Smooth muscle cell (in vitro differentiated cells): Measurements from ENCODE around the gene HYAL1. TPM values are rescaled to one million over a fixed set of nuclear protein-coding genes. Genes with fewer than 3 reads are reported as not detected.

Experiments
- DNase-seq: peaks from one replicate; lab custom pipeline; 2025; ENCODE audit not compliant: unreplicated experiment; lab: John Stamatoyannopoulos, UW
- H2AFZ ChIP-seq: fragments of 200-600 bp; sonication (generic); 2 replicates; pipeline ENCODE4 v1.6.0; 2016; ENCODE audit warnings: antibody characterized with exemption, low read depth, mild to moderate bottlenecking
- H3F3A ChIP-seq: fragments of 200-600 bp; sonication (generic); 2 replicates; pipeline ENCODE4 v1.6.0; 2017; ENCODE audit warnings: antibody characterized with exemption, low read depth
- H3K27ac ChIP-seq: fragments of 200-600 bp; sonication (generic); 2 replicates; pipeline ENCODE4 v1.5.1; 2016; ENCODE audit warnings: low read depth, mild to moderate bottlenecking
- H3K27me3 ChIP-seq: fragments of 200-600 bp; sonication (generic); 2 replicates; pipeline ENCODE4 v1.6.1; 2016; ENCODE audit warnings: low read depth, mild to moderate bottlenecking
- H3K36me3 ChIP-seq: fragments of 200-600 bp; sonication (generic); 2 replicates; pipeline ENCODE4 v1.5.1; 2016; ENCODE audit warnings: low read depth
- H3K4me1 ChIP-seq: fragments of 200-600 bp; sonication (generic); 2 replicates; pipeline ENCODE4 v1.5.1; 2016; ENCODE audit warnings: low read depth
- H3K4me2 ChIP-seq: fragments of 200-600 bp; sonication (generic); 2 replicates; pipeline ENCODE4 v1.6.0; 2016; ENCODE audit warnings: mild to moderate bottlenecking
- H3K4me3 ChIP-seq: fragments of 200-600 bp; sonication (generic); 2 replicates; pipeline ENCODE4 v1.5.1; 2016; ENCODE audit warnings: mild to moderate bottlenecking
- H3K79me2 ChIP-seq: fragments of 200-600 bp; sonication (generic); 2 replicates; pipeline ENCODE4 v1.6.0; 2016; ENCODE audit warnings: low read depth, mild to moderate bottlenecking
- H3K9ac ChIP-seq: fragments of 200-600 bp; sonication (generic); 2 replicates; pipeline ENCODE4 v1.6.0; 2016; ENCODE audit warnings: low read depth
- H3K9me3 ChIP-seq: fragments of 200-600 bp; sonication (generic); replicated peaks from 2 replicates; pipeline ENCODE4 v1.5.1; 2016; ENCODE audit warnings: low read depth
- H4K20me1 ChIP-seq: fragments of 200-600 bp; sonication (generic); 2 replicates; pipeline ENCODE4 v1.6.0; 2016; ENCODE audit warnings: low read depth
- WGBS: methylation state at CpG from one replicate; pipeline ENCODE4 v1.1.7; 2016; ENCODE audit warnings: low lambda C conversion rate; 5-methylcytosine and 5-hydroxymethylcytosine counted together
- polyA plus RNA-seq: library from polyadenylated mRNA; unstranded; fragments of >200 nt; fragmentation: Nextera tagmentation; extraction: Ambion mirVana; gene quantifications from 2 replicates; pipeline ENCODE4 v1.2.1, GENCODE V29; 2016
- total RNA-seq: library from RNA; depleted of rRNA; stranded (reverse); fragments of >200 nt; gene quantifications from 2 replicates; pipeline ENCODE4 v1.2.3, GENCODE V29; 2014
- TF ChIP-seq, protein P1 (sequence below): fragments of 200-600 bp; sonication (generic); IDR thresholded peaks from 2 replicates; pipeline ENCODE4 v1.5.1; 2017; ENCODE audit warnings: borderline replicate concordance, mild to moderate bottlenecking, antibody characterized with exemption; ENCODE audit not compliant: insufficient read depth, poor library complexity, severe bottlenecking

HYAL1 gene
- total and polyA plus RNA-seq, 2 experiments from 2014 or later, result 1.0 TPM; not detected in 1

GRCh38 chr3:50258979-50259378 lies 44.4 kb downstream of the HYAL1 start:
- H3K4me1 ChIP-seq, result peaks cover 20% of the 10 kb centered on the region
- peaks cover 25% of the 10 kb centered on the region for H4K20me1 ChIP-seq
- 86% methylated on average over 16 of the region's 16 CpGs for WGBS
- H3K9ac ChIP-seq, result no peak overlapping the region
- no peaks in the 10 kb centered on the region for H3K9me3 ChIP-seq
- DNase-seq, result no peak
- H3K36me3 ChIP-seq, result no peaks in the 10 kb centered on the region
- H3K4me2 ChIP-seq, result no peak overlapping the region
- TF ChIP-seq, protein P1, sequence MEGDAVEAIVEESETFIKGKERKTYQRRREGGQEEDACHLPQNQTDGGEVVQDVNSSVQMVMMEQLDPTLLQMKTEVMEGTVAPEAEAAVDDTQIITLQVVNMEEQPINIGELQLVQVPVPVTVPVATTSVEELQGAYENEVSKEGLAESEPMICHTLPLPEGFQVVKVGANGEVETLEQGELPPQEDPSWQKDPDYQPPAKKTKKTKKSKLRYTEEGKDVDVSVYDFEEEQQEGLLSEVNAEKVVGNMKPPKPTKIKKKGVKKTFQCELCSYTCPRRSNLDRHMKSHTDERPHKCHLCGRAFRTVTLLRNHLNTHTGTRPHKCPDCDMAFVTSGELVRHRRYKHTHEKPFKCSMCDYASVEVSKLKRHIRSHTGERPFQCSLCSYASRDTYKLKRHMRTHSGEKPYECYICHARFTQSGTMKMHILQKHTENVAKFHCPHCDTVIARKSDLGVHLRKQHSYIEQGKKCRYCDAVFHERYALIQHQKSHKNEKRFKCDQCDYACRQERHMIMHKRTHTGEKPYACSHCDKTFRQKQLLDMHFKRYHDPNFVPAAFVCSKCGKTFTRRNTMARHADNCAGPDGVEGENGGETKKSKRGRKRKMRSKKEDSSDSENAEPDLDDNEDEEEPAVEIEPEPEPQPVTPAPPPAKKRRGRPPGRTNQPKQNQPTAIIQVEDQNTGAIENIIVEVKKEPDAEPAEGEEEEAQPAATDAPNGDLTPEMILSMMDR, result no peak
- H3F3A ChIP-seq, result peaks cover 26% of the 10 kb centered on the region
- H3K27me3 ChIP-seq, result no peaks in the 10 kb centered on the region
- H3K79me2 ChIP-seq, result peaks cover 3% of the 10 kb centered on the region
- H3K4me3 ChIP-seq, result no peak overlapping the region
- H2AFZ ChIP-seq, result no peak overlapping the region
- H3K27ac ChIP-seq, result peak overlapping the region; percentile 98

GRCh38 chr3:50258029-50258680 lies 45.2 kb downstream of the HYAL1 start:
- Histone ChIP-seq H3K4me1 (peaks cover 14% of the 10 kb centered on the region), H3K4me3 (no peak overlapping the region), H3K9ac (no peak overlapping the region), H3K36me3 (no peaks in the 10 kb centered on the region), H3K4me2 (no peak overlapping the region), H3F3A (peaks cover 21% of the 10 kb centered on the region), H4K20me1 (peaks cover 32% of the 10 kb centered on the region), H2AFZ (no peak overlapping the region), H3K9me3 (no peaks in the 10 kb centered on the region), H3K27me3 (no peaks in the 10 kb centered on the region), H3K79me2 (peaks cover 9% of the 10 kb centered on the region), H3K27ac (peak overlapping the region; percentile 98)
- TF ChIP-seq, protein P1, result no peak
- 92% methylated on average over 11 of the region's 17 CpGs for WGBS
- DNase-seq, result no peak

- H3K4me1 ChIP-seq, result peaks cover 14% of the 10 kb centered on the region
- H3K4me2 ChIP-seq, result no peak overlapping the region
- H3K4me3 ChIP-seq, result no peak overlapping the region
- no peaks in the 10 kb centered on the region for H3K27me3 ChIP-seq
- H3K79me2 ChIP-seq, result peaks cover 18% of the 10 kb centered on the region
- WGBS, result 90% methylated on average over 20 of the region's 20 CpGs
- H3K9me3 ChIP-seq, result no peaks in the 10 kb centered on the region
- TF ChIP-seq, protein P1, result peak; percentile 36
- H3K27ac ChIP-seq, result no peak overlapping the region
- peaks cover 41% of the 10 kb centered on the region for H4K20me1 ChIP-seq
- no peaks in the 10 kb centered on the region for H3K36me3 ChIP-seq
- no peak overlapping the region for H3K9ac ChIP-seq
- no peak for DNase-seq
- no peak overlapping the region for H2AFZ ChIP-seq
- peaks cover 16% of the 10 kb centered on the region for H3F3A ChIP-seq
These were observed 46.1 kb downstream of the HYAL1 start for GRCh38 chr3:50256978-50257890.
